Large intestine (tissue), 3 donors: ENCODE measurements around the gene RPS27L. TPM values are rescaled to one million over a fixed set of nuclear protein-coding genes. Genes with fewer than 3 reads are reported as not detected.

Experiments
- DNase-seq, 2 donors: peaks; one replicate each; pipeline versions ENCODE4 v3.0.0 to v3.0.0-alpha.2; 2013
- H3K27ac ChIP-seq: one replicate; pipeline ENCODE4 v1.5.1; 2013; ENCODE audit warnings: low read length
- H3K27me3 ChIP-seq: 2 replicates; pipeline ENCODE4 v1.6.1; 2013; ENCODE audit warnings: low read length; ENCODE audit not compliant: control insufficient read depth, insufficient read depth
- H3K36me3 ChIP-seq: 2 replicates; pipeline ENCODE4 v1.6.1; 2013; ENCODE audit warnings: low read length; ENCODE audit not compliant: control insufficient read depth, insufficient read depth
- H3K4me1 ChIP-seq: one replicate; pipeline ENCODE4 v1.6.1; 2013; ENCODE audit warnings: low read length; ENCODE audit not compliant: control insufficient read depth, insufficient read depth
- H3K4me3 ChIP-seq: one replicate; pipeline ENCODE4 v1.5.1; 2013; ENCODE audit warnings: low read length
- H3K9me3 ChIP-seq: one replicate; pipeline ENCODE4 v1.6.1; 2013; ENCODE audit warnings: mild to moderate bottlenecking, low read depth, low read length, moderate library complexity; ENCODE audit not compliant: control insufficient read depth
- WGBS: methylation state at CpG from one replicate; pipeline ENCODE4 v1.1.5; 2013; ENCODE audit warnings: low lambda C conversion rate; ENCODE audit not compliant: insufficient coverage; 5-methylcytosine and 5-hydroxymethylcytosine counted together
- polyA plus RNA-seq: library from polyadenylated mRNA; unstranded; fragments of 120-200 nt; gene quantifications from one replicate; pipeline ENCODE4 v1.2.1, GENCODE V29; 2013

The RPS27L gene
- polyA plus RNA-seq, 1 donor = 183 TPM

GRCh38 chr15:63145426-63145825 lies 11.9 kb downstream of the RPS27L start:
- no peaks in the 10 kb centered on the region for H3K4me1 ChIP-seq
- peaks cover 10% of the 10 kb centered on the region for H3K36me3 ChIP-seq
- H3K27me3 ChIP-seq = no peaks in the 10 kb centered on the region
- DNase-seq = no peak
- WGBS = no CpG with 5 or more reads among the region's 2 CpGs
- no peak overlapping the region for H3K27ac ChIP-seq
- no peaks in the 10 kb centered on the region for H3K9me3 ChIP-seq
- H3K4me3 ChIP-seq = no peak overlapping the region

- Histone ChIP-seq H3K4me1 (no peaks in the 10 kb centered on the region), H3K27me3 (no peaks in the 10 kb centered on the region), H3K9me3 (no peaks in the 10 kb centered on the region), H3K27ac (no peak overlapping the region), H3K36me3 (peaks cover 2% of the 10 kb centered on the region), H3K4me3 (no peak overlapping the region)
- no CpG with 5 or more reads among the region's 2 CpGs for WGBS
- no peak for DNase-seq
Measured at GRCh38 chr15:63140936-63141335, 16.3 kb downstream of the RPS27L start.

GRCh38 chr15:63136742-63137141 lies 20.5 kb downstream of the RPS27L start:
- H3K27ac ChIP-seq = no peak overlapping the region
- no peak overlapping the region for H3K4me3 ChIP-seq
- H3K4me1 ChIP-seq = no peaks in the 10 kb centered on the region
- WGBS = no CpG with 5 or more reads among the region's 2 CpGs
- H3K9me3 ChIP-seq = no peaks in the 10 kb centered on the region
- peaks cover 2% of the 10 kb centered on the region for H3K36me3 ChIP-seq
- no peak for DNase-seq
- H3K27me3 ChIP-seq = no peaks in the 10 kb centered on the region

GRCh38 chr15:63135804-63136203 lies 21.5 kb downstream of the RPS27L start:
- no peak for DNase-seq
- H3K27ac ChIP-seq = no peak overlapping the region
- H3K9me3 ChIP-seq = no peaks in the 10 kb centered on the region
- peaks cover 9% of the 10 kb centered on the region for H3K36me3 ChIP-seq
- H3K4me3 ChIP-seq = no peak overlapping the region
- WGBS = no CpG with 5 or more reads among the region's 3 CpGs
- H3K27me3 ChIP-seq = no peaks in the 10 kb centered on the region
- no peaks in the 10 kb centered on the region for H3K4me1 ChIP-seq

- no peaks in the 10 kb centered on the region for H3K27me3 ChIP-seq
- no peaks in the 10 kb centered on the region for H3K4me1 ChIP-seq
- no peak overlapping the region for H3K27ac ChIP-seq
- WGBS = 100% methylated on average over 1 of the region's 5 CpGs
- H3K36me3 ChIP-seq = peaks cover 10% of the 10 kb centered on the region
- DNase-seq = no peak
- no peaks in the 10 kb centered on the region for H3K9me3 ChIP-seq
- no peak overlapping the region for H3K4me3 ChIP-seq
Measured at GRCh38 chr15:63135281-63135680, 22.0 kb downstream of the RPS27L start.

GRCh38 chr15:63134245-63134985 lies 22.9 kb downstream of the RPS27L start:
- peaks cover 16% of the 10 kb centered on the region for H3K36me3 ChIP-seq
- H3K4me1 ChIP-seq = no peaks in the 10 kb centered on the region
- DNase-seq = no peak
- no peak overlapping the region for H3K27ac ChIP-seq
- no CpG with 5 or more reads among the region's 2 CpGs for WGBS
- H3K27me3 ChIP-seq = no peaks in the 10 kb centered on the region
- H3K4me3 ChIP-seq = no peak overlapping the region
- H3K9me3 ChIP-seq = no peaks in the 10 kb centered on the region

GRCh38 chr15:63133786-63134185 lies 23.5 kb downstream of the RPS27L start:
- DNase-seq = no peak
- WGBS = 89% methylated on average over 1 of the region's 1 CpG
- H3K4me3 ChIP-seq = no peak overlapping the region
- H3K36me3 ChIP-seq = peaks cover 17% of the 10 kb centered on the region
- H3K4me1 ChIP-seq = no peaks in the 10 kb centered on the region
- H3K9me3 ChIP-seq = no peaks in the 10 kb centered on the region
- H3K27me3 ChIP-seq = no peaks in the 10 kb centered on the region
- no peak overlapping the region for H3K27ac ChIP-seq

- Histone ChIP-seq H3K4me1 (peaks cover 3% of the 10 kb centered on the region), H3K4me3 (no peak overlapping the region), H3K27ac (no peak overlapping the region), H3K9me3 (no peaks in the 10 kb centered on the region), H3K27me3 (no peaks in the 10 kb centered on the region), H3K36me3 (peaks cover 27% of the 10 kb centered on the region)
- DNase-seq = no peak
- no CpG with 5 or more reads among the region's 3 CpGs for whole genome bisulfite sequencing
Measured at GRCh38 chr15:63126726-63127125, 30.6 kb downstream of the RPS27L start.

- no peak overlapping the region for H3K27ac ChIP-seq
- H3K36me3 ChIP-seq = peaks cover 15% of the 10 kb centered on the region
- no peaks in the 10 kb centered on the region for H3K27me3 ChIP-seq
- no CpG with 5 or more reads among the region's 9 CpGs for WGBS
- DNase-seq = no peak
- H3K4me1 ChIP-seq = peaks cover 7% of the 10 kb centered on the region
- H3K9me3 ChIP-seq = no peaks in the 10 kb centered on the region
- no peak overlapping the region for H3K4me3 ChIP-seq
Measured at GRCh38 chr15:63124506-63124905, 32.8 kb downstream of the RPS27L start.

GRCh38 chr15:63122002-63122875 lies 35.0 kb downstream of the RPS27L start:
- H3K4me1 ChIP-seq = peaks cover 7% of the 10 kb centered on the region
- no peaks in the 10 kb centered on the region for H3K27me3 ChIP-seq
- peak overlapping the region; percentile 98 for H3K4me3 ChIP-seq
- peak overlapping the region; percentile 90 for H3K27ac ChIP-seq
- WGBS = 21% methylated on average over 2 of the region's 59 CpGs
- DNase-seq = peak; percentile 65 to 78
- H3K9me3 ChIP-seq = no peaks in the 10 kb centered on the region
- peaks cover 7% of the 10 kb centered on the region for H3K36me3 ChIP-seq
